Ovary (tissue), 9 donors: ENCODE data around the gene ACAD8. TPM values are rescaled to one million over a fixed set of nuclear protein-coding genes. Genes with fewer than 3 reads are reported as not detected.

Experiments
- DNase-seq, 5 donors: peaks; one replicate each; pipeline ENCODE4 v3.0.0-alpha.2; 2019 to 2020
- H3K27ac ChIP-seq, 2 donors: fragments of 200-600 bp; one replicate each; pipeline versions ENCODE4 v1.5.1 to v1.8.0; 2019 to 2022
- H3K27me3 ChIP-seq: fragments of 200-600 bp; one replicate; pipeline ENCODE4 v1.8.0; 2022
- H3K36me3 ChIP-seq: fragments of 200-600 bp; sonication (generic); one replicate; pipeline ENCODE4 v1.5.1; 2019
- H3K4me1 ChIP-seq: one replicate; pipeline ENCODE4 v1.8.1; 2013; ENCODE audit warnings: mild to moderate bottlenecking, moderate library complexity; ENCODE audit not compliant: insufficient read depth
- H3K4me3 ChIP-seq: fragments of 200-600 bp; sonication (generic); one replicate; pipeline ENCODE4 v1.5.1; 2017
- H3K9me3 ChIP-seq, 2 donors: fragments of 200-600 bp in 1 of 2; sonication (generic) in 1 of 2; one replicate each; pipeline versions ENCODE4 v1.5.1 to v1.8.1; 2013 to 2019; ENCODE audit warnings: mild to moderate bottlenecking in 1 of 2, moderate library complexity in 1 of 2
- EP300 ChIP-seq: sonication (generic); formaldehyde crosslinking; IDR thresholded peaks from one replicate; pipeline ENCODE4 v1.6.1; 2017; ENCODE audit warnings: antibody characterized with exemption
- POLR2A ChIP-seq: fragments of 450-650 bp; IDR thresholded peaks from one replicate; pipeline ENCODE4 v1.6.1; 2017; ENCODE audit warnings: antibody characterized with exemption, mild to moderate bottlenecking, moderate library complexity
- WGBS, 3 donors: extraction: QIAGEN DNeasy Blood & Tissue Kit in 1 of 3; methylation state at CpG; one replicate each; pipeline versions ENCODE4 v1.1.5 to v1.1.7; 2013 to 2017; 5-methylcytosine and 5-hydroxymethylcytosine counted together
- intact Hi-C, 4 donors: fragments of 100-400 bp; cut with DNase I; formaldehyde crosslinking; loops; one replicate each; pipeline versions ENCODE4 v1.11.0 to v1.15.1; 2022 to 2023
- polyA plus RNA-seq, 2 donors: library from polyadenylated mRNA; stranded (reverse); fragments of 200-250 nt in 1 of 2; fragments of 350-450 nt in 1 of 2; fragmentation: Illumina TruSeq in 1 of 2; extraction: RNeasy Lipid Tissue Mini Kit (QIAGEN cat#74804) in 1 of 2; gene quantifications; one replicate each; pipeline ENCODE4 v1.2.3, GENCODE V29; 2013 to 2014
- total RNA-seq, 7 donors: library from RNA; depleted of rRNA in 2 of 7; stranded (reverse); fragments of >200 nt in 2 of 7; fragmentation: NEBNext Ultra II Directional in 3 of 7; extraction: Animal tissue kit (Norgen Biotek cat#: 25700) in 3 of 7; gene quantifications; one replicate each; pipeline versions ENCODE4 v1.1.0 to v1.2.4, GENCODE V29; 2016 to 2023
- TF ChIP-seq, protein P1 (sequence below), 3 donors: fragments of 450-650 bp in 2 of 3; fragments of 200-600 bp in 1 of 3; IDR thresholded peaks; one replicate each; pipeline versions ENCODE4 v1.5.1 to v1.8.0; 2016 to 2022; ENCODE audit warnings: antibody characterized with exemption in 3 of 3, mild to moderate bottlenecking in 1 of 3
- donor health status: DM: no; HTN: no; CAD: no; lungs with moderate emphysema.
- donor health status: DM: no; HTN: no; CAD: no.
- donor health status: Bipolar disorder and iron deficiency.
- donor health status: DM: yes; HTN: yes; CAD: no.
- donor health status: DM: no; HTN: no; CAD: no.
- donor health status: DM: yes; HTN: yes; CAD: no.

ACAD8 gene
- total and polyA plus RNA-seq, 9 donors, result 14.4 to 27.5 (median 20.4) TPM

- H3K9me3 ChIP-seq, result no peaks in the 10 kb centered on the region
- WGBS, 3 donors, result 85 to 95% (median 88%) methylated on average over 6 of the region's 6 CpGs
- no peak overlapping the region for H3K27ac ChIP-seq
- TF ChIP-seq, protein P1, sequence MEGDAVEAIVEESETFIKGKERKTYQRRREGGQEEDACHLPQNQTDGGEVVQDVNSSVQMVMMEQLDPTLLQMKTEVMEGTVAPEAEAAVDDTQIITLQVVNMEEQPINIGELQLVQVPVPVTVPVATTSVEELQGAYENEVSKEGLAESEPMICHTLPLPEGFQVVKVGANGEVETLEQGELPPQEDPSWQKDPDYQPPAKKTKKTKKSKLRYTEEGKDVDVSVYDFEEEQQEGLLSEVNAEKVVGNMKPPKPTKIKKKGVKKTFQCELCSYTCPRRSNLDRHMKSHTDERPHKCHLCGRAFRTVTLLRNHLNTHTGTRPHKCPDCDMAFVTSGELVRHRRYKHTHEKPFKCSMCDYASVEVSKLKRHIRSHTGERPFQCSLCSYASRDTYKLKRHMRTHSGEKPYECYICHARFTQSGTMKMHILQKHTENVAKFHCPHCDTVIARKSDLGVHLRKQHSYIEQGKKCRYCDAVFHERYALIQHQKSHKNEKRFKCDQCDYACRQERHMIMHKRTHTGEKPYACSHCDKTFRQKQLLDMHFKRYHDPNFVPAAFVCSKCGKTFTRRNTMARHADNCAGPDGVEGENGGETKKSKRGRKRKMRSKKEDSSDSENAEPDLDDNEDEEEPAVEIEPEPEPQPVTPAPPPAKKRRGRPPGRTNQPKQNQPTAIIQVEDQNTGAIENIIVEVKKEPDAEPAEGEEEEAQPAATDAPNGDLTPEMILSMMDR (IDR thresholded peaks at IDR 0.05), result no peak
- TF ChIP-seq POLR2A (no peak), EP300 (no peak)
- no peaks in the 10 kb centered on the region for H3K4me1 ChIP-seq
- intact Hi-C loops, result no loop called here
- H3K36me3 ChIP-seq, result no peaks in the 10 kb centered on the region
- no peak overlapping the region for H3K4me3 ChIP-seq
- DNase-seq, result no peak
- no peaks in the 10 kb centered on the region for H3K27me3 ChIP-seq
Observed at GRCh38 chr11:134291196-134291595, 37.8 kb downstream of the ACAD8 start.

DNA sequence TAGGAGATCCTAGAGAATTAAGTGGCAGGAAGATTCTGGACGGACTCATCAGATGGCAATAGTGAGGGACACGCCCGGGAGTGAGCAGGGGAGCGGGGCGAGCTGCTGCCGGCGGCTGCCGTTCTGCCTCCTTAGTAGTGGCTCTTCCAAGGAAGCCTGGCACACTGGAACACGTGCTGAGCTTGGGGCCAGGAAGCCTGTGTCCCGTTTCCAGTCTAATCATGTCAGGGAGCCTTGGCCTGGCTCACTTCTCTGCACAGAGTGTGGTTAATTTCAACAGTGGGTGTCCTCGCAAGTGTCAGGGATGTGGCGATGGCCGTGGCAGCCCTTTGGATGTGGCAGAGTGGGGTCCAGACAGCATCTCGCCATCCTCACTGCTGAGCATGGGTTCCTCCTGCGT, 39.3 kb downstream of the ACAD8 start:
- intact Hi-C loops, result no loop called here
- no peak for DNase-seq
- Histone ChIP-seq H3K4me1 (no peaks in the 10 kb centered on the region), H3K27me3 (no peaks in the 10 kb centered on the region), H3K36me3 (no peaks in the 10 kb centered on the region), H3K9me3 (no peaks in the 10 kb centered on the region), H3K4me3 (no peak overlapping the region), H3K27ac (no peak overlapping the region)
- TF ChIP-seq EP300, result no peak
- TF ChIP-seq POLR2A, result no peak
- TF ChIP-seq, protein P1 (IDR thresholded peaks at IDR 0.05), result no peak
- WGBS, 3 donors, result 79 to 92% (median 84%) methylated on average over 15 of the region's 15 CpGs

GRCh38 chr11:134293119-134294113, 40.0 kb downstream of the ACAD8 start:
- no peaks in the 10 kb centered on the region for H3K36me3 ChIP-seq
- no peak overlapping the region for H3K4me3 ChIP-seq
- no peaks in the 10 kb centered on the region for H3K9me3 ChIP-seq
- WGBS, 3 donors, result 80 to 82% (median 81%) methylated on average over 20 of the region's 20 CpGs
- H3K4me1 ChIP-seq, result no peaks in the 10 kb centered on the region
- no peak for DNase-seq
- intact Hi-C loops, result no loop called here
- H3K27me3 ChIP-seq, result no peaks in the 10 kb centered on the region
- no peak overlapping the region for H3K27ac ChIP-seq
- no peak for TF ChIP-seq EP300
- TF ChIP-seq, protein P1 (IDR thresholded peaks at IDR 0.05), result no peak
- TF ChIP-seq POLR2A, result no peak

GRCh38 chr11:134294664-134295063, 41.3 kb downstream of the ACAD8 start:
- Histone ChIP-seq H3K27ac (no peak overlapping the region), H3K9me3 (no peaks in the 10 kb centered on the region), H3K4me1 (no peaks in the 10 kb centered on the region), H3K36me3 (no peaks in the 10 kb centered on the region), H3K4me3 (no peak overlapping the region), H3K27me3 (no peaks in the 10 kb centered on the region)
- WGBS, 3 donors, result 80 to 92% (median 83%) methylated on average over 9 of the region's 9 CpGs
- intact Hi-C loops, result no loop called here
- no peak for DNase-seq
- TF ChIP-seq EP300 (no peak), POLR2A (no peak)
- TF ChIP-seq, protein P1 (IDR thresholded peaks at IDR 0.05), result no peak
